GM19397 (cell line): ENCODE results near the gene TNKS2.
"Not testable (repeated sequence)": the region's sequence is repeated elsewhere in the genome, so short reads cannot be mapped to it uniquely, and the experiment has no call there.

Source experiments
- ATAC-seq: cut with Tn5 transposase; IDR thresholded peaks from one replicate; pipeline ENCODE4 v1.9.1; 2021; ENCODE audit warnings: mild to moderate bottlenecking, moderate library complexity; ENCODE audit not compliant: unreplicated experiment

Gene TNKS2

GRCh38 chr10:91796331-91797047 is 1.7 kb upstream of the TNKS2 start:
- ATAC-seq, result peak; percentile 26

DNA sequence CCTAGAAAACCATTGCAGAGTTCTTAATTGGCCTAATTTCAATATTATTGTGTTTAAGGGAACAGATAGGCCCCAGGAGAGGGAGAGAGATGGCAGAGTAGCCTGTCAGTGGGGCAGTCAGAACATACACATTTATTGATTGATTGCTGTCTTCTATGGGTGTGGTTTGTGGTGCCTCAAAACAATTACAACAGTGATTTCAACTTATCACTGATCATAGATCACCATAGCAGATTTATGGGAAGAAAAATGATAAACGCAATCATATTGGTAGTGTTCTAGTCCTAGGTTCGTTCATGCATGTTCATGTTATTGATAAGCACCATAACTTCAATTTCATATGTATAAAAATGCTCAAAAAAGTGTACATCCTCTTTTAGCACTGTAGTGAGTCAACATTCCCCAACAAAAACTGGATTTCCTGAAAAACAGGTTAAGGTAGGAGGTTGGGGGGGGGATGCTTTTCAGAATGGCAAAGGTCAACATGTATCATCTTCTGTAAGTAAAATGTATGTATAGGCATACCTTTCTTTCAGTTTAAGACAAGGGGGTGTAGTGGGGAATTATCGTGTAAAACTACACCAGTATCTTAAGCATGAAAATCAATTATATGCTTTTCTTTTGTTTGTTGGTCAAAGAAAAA is 1.1 kb upstream of the TNKS2 start:
- no peak for ATAC-seq

DNA sequence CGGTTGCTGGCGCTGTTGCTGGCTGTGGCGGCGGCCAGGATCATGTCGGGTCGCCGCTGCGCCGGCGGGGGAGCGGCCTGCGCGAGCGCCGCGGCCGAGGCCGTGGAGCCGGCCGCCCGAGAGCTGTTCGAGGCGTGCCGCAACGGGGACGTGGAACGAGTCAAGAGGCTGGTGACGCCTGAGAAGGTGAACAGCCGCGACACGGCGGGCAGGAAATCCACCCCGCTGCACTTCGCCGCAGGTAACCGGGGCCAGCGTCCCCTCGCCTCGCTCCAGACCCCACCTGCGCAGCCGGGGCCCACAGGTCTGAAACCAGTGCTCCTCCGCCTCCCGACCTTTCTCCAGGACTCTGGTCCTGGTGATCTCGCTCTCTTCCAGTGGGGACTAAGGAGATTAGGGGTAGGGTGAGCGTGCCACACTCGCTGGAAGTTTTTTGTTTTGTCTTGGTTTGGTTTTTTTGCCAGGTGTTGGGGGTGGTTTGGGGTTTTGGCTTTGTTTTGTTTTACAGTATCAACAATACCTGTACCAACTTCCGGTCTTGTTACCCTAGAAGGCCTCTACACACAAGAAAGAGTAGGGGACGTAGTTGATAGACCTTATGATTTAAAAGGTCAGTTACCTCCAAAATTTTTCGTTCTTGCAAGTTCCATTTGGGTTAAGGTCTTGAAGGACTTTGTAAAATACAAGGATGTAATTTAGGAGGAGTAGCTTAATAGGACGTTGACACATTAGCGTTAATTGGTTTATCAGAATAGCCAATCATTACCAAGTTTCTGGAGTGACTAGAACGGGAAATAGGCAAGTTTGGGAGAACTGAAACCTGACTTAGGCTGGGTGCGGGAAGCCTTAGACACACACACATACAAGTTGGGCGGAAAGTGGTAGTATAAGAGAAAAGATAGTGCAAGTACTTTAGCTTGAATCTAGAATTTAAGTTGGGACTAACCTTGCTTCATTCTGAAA is 704 bp downstream of the TNKS2 start:
- peak; percentile 50 for ATAC-seq

DNA sequence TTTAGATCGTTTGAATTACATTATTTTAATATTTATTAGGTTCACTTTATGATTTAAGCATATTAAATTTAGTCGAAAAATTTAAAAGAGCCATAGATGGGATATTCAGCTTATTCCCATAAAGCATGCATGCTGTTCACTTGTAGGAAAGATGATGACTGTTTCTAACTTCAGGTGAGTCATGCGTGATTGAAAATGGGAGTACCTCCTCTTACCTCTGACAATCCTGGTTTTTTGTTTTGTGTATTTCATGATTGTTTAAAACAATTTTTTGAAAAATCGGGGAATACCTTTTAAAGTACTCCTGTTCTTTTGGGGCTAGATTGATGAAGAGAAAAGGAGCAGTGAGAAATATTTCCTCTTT is 1.4 kb downstream of the TNKS2 start:
- no peak for ATAC-seq

DNA sequence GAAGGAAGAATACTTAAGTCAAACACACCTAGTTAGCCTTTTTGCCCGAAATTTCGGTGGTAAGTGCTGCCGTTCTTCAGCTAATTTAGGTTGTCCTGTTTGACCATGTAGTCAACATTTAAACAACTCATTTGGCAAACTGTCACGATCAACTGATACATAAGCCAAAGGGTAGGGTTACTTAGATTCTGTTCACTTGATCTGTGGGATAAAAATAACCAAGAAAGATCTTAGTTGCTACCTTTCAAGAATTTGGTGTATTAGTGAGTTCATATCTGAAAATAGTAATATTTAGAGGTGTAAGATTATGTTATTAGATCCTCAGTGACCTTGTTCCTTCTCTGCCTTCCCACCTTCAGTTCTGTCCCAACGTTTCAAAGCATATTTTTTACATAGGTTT is 2.0 kb downstream of the TNKS2 start:
- no peak for ATAC-seq

DNA sequence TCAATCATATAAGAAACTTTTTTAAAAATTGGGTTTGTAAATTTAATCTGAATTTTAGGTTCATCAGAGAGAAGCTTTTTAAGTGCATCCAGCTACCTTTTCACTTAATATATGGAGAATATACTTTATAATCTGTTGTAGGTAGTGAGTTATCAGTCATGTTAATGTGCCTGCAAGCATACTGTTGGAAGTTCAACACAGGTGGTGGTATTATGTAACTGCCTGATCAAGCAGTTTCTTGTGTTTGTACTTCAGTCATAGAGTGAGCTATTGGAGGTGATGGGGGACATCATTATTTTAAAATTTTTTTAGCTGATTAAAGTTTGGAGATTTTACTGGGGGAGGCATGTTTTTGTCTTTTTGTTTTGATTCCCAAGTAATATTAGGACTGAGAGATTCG is 2.5 kb downstream of the TNKS2 start:
- ATAC-seq, result no peak

DNA sequence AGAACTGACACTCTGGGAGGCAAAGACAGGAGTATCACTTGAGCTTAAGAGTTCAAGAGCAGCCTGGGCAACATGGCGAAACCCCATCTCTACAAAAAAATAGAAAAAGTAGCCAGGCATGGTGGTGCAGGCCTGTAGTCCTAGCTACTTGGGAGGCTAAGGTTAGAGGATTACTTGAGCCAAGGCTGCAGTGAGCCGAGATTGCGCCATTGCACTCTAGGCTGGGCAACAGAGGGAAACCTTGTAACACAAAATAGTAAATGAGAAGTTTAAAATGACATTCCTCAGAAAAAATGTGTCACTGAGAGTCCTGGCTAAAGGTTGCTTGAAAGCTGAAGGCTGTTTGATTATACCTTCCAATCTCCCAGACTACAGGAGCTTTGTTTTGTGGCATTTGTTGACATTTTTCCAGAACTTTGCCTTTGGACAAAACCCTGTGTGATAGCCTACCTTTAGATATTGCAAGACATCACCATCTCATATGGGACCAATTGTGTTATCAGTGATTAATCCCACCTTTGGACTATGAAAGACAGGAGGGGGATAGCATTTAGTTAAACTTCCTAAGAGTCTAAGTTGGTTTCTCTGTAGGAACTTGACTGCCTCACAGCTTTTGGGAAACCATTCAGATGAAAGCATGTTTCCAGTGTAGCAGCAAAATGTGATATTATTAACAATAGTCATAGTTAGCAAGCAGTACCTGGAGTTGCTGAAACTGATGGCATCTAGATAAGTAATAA is 5.3 kb downstream of the TNKS2 start:
- ATAC-seq, result no peak

GRCh38 chr10:91804126-91804510 is 5.9 kb downstream of the TNKS2 start:
- ATAC-seq, result no peak

GRCh38 chr10:91805110-91805838 is 7.0 kb downstream of the TNKS2 start:
- ATAC-seq, result no peak

- not testable (repeated sequence) for ATAC-seq
These were observed 9.0 kb downstream of the TNKS2 start for GRCh38 chr10:91807264-91807663.

DNA sequence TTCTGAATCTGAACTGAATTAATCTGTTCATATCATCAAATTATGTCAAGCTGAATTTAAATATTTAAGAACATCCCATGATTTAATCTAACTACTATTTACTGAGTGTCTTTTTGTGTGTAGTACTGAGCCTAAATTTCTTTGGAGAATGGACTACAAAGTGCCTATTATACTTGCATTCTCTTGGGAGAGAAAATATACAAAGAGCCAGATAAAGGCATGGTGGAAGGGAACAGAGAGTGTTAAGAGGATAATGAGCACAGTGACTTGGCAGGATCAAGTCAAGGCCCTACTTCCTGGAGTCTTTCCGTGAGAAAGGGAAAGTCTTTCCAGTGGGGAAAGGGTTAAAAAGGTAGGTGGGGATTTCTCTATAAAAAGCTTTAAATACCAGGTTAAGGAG is 15.0 kb downstream of the TNKS2 start:
- no peak for ATAC-seq

DNA sequence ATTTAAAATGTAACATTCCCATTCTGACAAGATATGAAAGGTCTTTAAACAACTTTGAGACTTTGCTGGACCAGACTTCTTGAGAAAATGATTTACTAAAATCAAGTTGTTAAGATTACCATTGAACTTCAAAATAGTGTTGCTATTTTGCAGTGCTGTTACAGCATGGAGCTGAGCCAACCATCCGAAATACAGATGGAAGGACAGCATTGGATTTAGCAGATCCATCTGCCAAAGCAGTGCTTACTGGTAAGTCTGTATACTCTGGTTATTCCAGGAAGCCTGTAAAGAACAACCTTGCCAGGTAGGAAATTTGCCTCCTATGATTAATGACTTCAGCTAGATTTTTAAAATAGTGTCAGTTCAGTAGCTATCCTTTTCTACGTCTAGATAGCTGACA is 18.8 kb downstream of the TNKS2 start:
- no peak for ATAC-seq

GRCh38 chr10:91820144-91820543 is 21.9 kb downstream of the TNKS2 start:
- ATAC-seq, result no peak

DNA sequence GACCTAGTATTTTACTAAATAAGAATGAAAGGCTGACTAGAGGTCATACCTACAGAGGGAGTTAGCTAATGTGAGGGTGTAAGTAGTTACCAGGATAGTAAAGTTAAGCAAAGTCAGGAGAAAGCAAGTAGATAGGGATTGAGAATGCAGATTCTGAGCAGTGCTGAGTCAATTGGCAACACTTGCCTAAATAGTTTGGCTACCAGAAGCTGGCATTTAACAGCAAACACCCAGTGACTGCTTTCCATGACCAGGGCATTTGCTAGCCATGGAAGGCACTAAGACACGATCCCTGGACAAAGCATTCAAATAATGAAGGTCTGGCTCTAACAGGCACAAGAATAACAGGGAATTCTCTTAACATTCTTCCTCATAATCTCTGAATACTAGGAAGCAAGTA is 25.9 kb downstream of the TNKS2 start:
- no peak for ATAC-seq

DNA sequence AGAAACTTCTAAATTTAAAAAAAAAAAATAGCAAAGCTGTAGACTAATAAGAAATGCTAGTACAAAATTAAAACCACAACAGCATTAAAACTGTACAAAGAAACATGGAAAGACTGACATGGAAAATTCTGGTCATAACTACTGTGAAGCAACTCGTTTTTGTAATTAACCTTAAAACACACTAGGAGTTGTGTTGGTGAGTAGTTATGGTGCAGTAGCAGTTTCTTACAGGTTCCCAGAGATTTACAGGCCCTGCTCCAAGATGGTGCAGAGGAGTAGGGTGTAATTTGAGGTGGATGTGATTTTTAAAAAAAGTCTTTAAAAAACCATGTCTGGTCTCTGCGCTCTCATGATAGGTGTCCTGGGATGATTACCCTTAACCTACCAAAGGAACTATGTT is 31.0 kb downstream of the TNKS2 start:
- ATAC-seq, result no peak

- ATAC-seq, result no peak
These were observed 40.0 kb downstream of the TNKS2 start for GRCh38 chr10:91838199-91838598.

DNA sequence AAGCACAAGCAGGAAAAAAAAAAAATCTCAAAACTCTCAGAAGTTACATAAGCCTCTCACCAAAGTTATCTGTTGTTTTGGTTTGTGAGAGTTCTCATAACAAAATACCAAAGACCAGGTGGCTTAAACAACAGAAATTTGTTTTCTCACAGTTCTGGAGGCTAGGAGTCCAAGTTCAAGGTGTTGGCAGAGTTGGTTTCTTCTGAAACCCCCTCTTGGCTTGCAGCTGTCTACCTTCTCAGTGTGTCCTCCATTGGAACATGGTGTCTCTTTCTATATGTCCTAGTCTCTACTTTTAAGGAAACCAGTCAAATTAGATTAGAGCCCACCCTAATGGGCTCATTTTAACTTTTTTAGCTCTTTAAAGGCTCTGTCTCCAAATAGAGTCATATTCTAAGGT is 44.9 kb downstream of the TNKS2 start:
- ATAC-seq, result no peak

DNA sequence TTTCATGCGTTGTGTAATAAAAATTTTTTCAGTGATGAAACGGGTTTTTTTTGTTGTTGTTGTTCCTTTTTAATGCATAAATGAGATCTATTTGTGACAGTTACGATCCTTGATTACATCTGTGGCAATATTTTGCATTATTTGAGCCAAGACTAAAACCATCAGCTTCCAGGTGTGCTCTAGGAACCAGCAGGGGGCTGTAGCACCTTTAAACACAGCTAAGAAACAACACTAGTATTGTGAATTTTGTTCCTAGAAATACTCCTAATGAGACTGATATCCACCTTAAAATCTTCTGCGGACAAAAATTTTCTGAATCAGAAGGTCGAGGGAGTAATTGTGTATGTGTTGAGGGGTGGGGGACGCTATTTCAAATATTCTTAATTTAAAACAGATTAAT is 58.4 kb downstream of the TNKS2 start:
- no peak for ATAC-seq

DNA sequence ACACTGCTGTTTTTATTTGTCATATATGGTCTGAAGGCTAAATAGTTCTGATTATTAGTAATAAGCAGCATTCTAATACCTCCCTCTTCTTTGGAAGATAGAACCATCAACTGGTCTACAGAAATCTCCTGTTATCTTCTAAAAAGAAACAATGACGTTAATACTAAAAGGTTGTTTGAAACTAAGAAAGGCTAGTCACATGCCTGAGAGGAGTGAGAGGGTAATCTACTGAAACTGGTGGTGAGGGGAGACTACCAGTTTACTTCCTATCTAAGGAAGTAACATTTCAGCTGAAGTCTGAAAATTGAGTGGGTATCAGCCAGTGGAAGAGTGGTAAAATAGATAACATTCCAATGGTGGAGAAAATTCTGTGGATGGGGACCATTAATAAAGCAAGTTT is 62.7 kb downstream of the TNKS2 start:
- ATAC-seq, result no peak

DNA sequence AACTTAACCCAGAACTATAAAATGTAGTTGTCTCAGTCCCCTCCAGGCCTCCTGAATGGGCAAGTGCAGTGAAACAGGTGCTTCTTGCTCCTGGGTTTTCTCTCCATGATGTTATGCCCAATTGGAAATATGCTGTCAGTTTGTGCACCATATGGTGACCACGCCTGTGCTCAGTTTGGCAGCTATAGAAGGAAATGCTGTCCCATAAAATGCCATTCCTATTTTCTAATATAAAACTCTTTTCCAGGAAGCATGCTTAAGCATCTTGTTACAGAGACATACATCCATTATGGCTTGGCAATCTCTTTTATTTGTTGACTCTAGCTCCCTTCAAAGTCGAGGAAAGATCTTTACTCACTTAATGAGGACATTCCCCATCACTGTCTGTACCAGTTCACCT is 65.9 kb downstream of the TNKS2 start:
- ATAC-seq, result no peak
